Fibroblast of skin of abdomen (primary cell): ENCODE data around the gene MTCH2.

Experiments used
- DNase-seq: peaks from one replicate; pipeline ENCODE4 v3.0.0-alpha.2; 2013

The MTCH2 gene

GRCh38 chr11:47589977-47590861 lies 52.1 kb downstream of the MTCH2 start:
- DNase-seq: peak; percentile 36

- peak; percentile 16 for DNase-seq
Measured at GRCh38 chr11:47589584-47589976, 52.8 kb downstream of the MTCH2 start.

GRCh38 chr11:47589118-47589517 lies 53.2 kb downstream of the MTCH2 start:
- DNase-seq: no peak

GRCh38 chr11:47587723-47588326 lies 54.5 kb downstream of the MTCH2 start:
- DNase-seq: no peak

- DNase-seq: no peak
Measured at GRCh38 chr11:47587039-47587716, 55.2 kb downstream of the MTCH2 start.

- no peak for DNase-seq
Measured at GRCh38 chr11:47586098-47586855, 56.1 kb downstream of the MTCH2 start, which contains the start of gene FAM180B. Gene FAM180B, plus strand, starts transcription at chr11:47586678. Its CDS starts 91 bp downstream, at chr11:47586769.

- DNase-seq: no peak
Measured at GRCh38 chr11:47583844-47584243, 58.5 kb downstream of the MTCH2 start.

GRCh38 chr11:47578524-47579494 lies 63.5 kb downstream of the MTCH2 start, which contains the start of the genes KBTBD4 and NDUFS3:
Gene KBTBD4, minus strand, starts transcription at chr11:47578970. Its CDS starts 19 bp downstream, at chr11:47578951.
Gene NDUFS3, plus strand, starts transcription at chr11:47579074. Its CDS starts 18 bp downstream, at chr11:47579092.
- peak; percentile 86 for DNase-seq

GRCh38 chr11:47577460-47578041 lies 64.8 kb downstream of the MTCH2 start:
- peak; percentile 8 for DNase-seq

GRCh38 chr11:47573321-47573720 lies 69.0 kb downstream of the MTCH2 start:
- DNase-seq: no peak

- DNase-seq: no peak
Measured at GRCh38 chr11:47572715-47573255, 69.6 kb downstream of the MTCH2 start.

GRCh38 chr11:47571895-47572294 lies 70.5 kb downstream of the MTCH2 start:
- DNase-seq: no peak

- no peak for DNase-seq
Measured at GRCh38 chr11:47571357-47571729, 71.0 kb downstream of the MTCH2 start.

- no peak for DNase-seq
Measured at GRCh38 chr11:47570651-47571356, 71.6 kb downstream of the MTCH2 start.

- no peak for DNase-seq
Measured at GRCh38 chr11:47569646-47570045, 72.7 kb downstream of the MTCH2 start.
